H1 (cell line): Measurements from ENCODE around the gene GXYLT2. TPM values are rescaled to one million over a fixed set of nuclear protein-coding genes. Genes with fewer than 3 reads are reported as not detected.

Experiments used
- BRCA1 ChIP-seq: IDR thresholded peaks from 2 replicates; pipeline ENCODE4 v1.6.1; 2012; ENCODE audit warnings: low read depth, low read length, improper control_type of control experiment
- CBX5 ChIP-seq: fragments of 300-800, 300-1000 bp; sonication (generic); IDR thresholded peaks from 2 replicates; pipeline ENCODE4 v1.7.1; 2016; ENCODE audit warnings: antibody characterized with exemption, low read length, low read depth
- GABPA ChIP-seq: IDR thresholded peaks from 2 replicates; pipeline ENCODE4 v1.6.1; 2011; ENCODE audit warnings: mild to moderate bottlenecking, low read length, moderate library complexity, borderline replicate concordance; ENCODE audit not compliant: insufficient read depth
- KDM1A ChIP-seq: fragments of 200-600, 300-600 bp; sonication (generic); IDR thresholded peaks from 2 replicates; pipeline ENCODE4 v1.7.1; 2016; ENCODE audit warnings: mild to moderate bottlenecking, low read length, borderline replicate concordance
- POU5F1 ChIP-seq: IDR thresholded peaks from 2 replicates; pipeline ENCODE4 v1.6.1; 2011; ENCODE audit warnings: low read depth, mild to moderate bottlenecking, low read length, moderate library complexity
- RAD21 ChIP-seq, 2 experiments: IDR thresholded peaks in 1 of 2; conservative IDR thresholded peaks in 1 of 2; 2 replicates each; pipeline ENCODE4 v1.6.1; 2011; ENCODE audit warnings: low read depth in 2 of 2, low read length in 2 of 2, improper control_type of control experiment in 1 of 2, inconsistent platforms in 1 of 2, mild to moderate bottlenecking in 1 of 2, moderate library complexity in 1 of 2
- RBBP5 ChIP-seq: IDR thresholded peaks from 2 replicates; pipeline ENCODE4 v1.7.1; 2012; ENCODE audit warnings: low read depth, mild to moderate bottlenecking, inconsistent platforms, low read length, moderate library complexity, borderline replicate concordance
- RXRA ChIP-seq: IDR thresholded peaks from 2 replicates; pipeline ENCODE4 v1.6.1; 2011; ENCODE audit warnings: low read depth, mild to moderate bottlenecking, low read length, moderate library complexity; ENCODE audit not compliant: insufficient read depth
- SIN3A ChIP-seq, 2 experiments: IDR thresholded peaks in 1 of 2; conservative IDR thresholded peaks in 1 of 2; 2 replicates each; pipeline ENCODE4 v1.6.1; 2011 to 2012; ENCODE audit warnings: low read length in 2 of 2, improper control_type of control experiment in 1 of 2, low read depth in 1 of 2, mild to moderate bottlenecking in 1 of 2
- SP1 ChIP-seq: IDR thresholded peaks from 2 replicates; pipeline ENCODE4 v1.6.1; 2011; ENCODE audit warnings: low read depth, low read length
- polyA plus RNA-seq, 7 experiments: library from polyadenylated mRNA; depleted of rRNA in 3 of 7; stranded (reverse) in 5 of 7; unstranded in 2 of 7; fragments of >200 nt in 5 of 7; fragments of 200-250 nt in 2 of 7; gene quantifications; 1 replicate in 5 of 7; 2 replicates in 1 of 7; 4 replicates in 1 of 7; pipeline versions ENCODE4 v1.2.1 to v1.2.3, GENCODE V29; 2011 to 2013; ENCODE audit warnings: missing spikeins in 2 of 7, mixed read lengths in 2 of 7
- total RNA-seq: library from RNA; stranded (reverse); fragmentation: NEBNext Ultra II Directional; extraction: Animal tissue kit (Norgen Biotek cat#: 25700); gene quantifications from 2 replicates; pipeline ENCODE4 v1.2.1, GENCODE V29; 2021
- TF ChIP-seq, protein P1 (sequence below): fragments of 300-600 bp; sonication (generic); IDR thresholded peaks from 2 replicates; pipeline ENCODE4 v1.7.1; 2012; ENCODE audit warnings: low read length, moderate library complexity, mild to moderate bottlenecking, inconsistent platforms; ENCODE audit not compliant: insufficient replicate concordance

The GXYLT2 gene
- total and polyA plus RNA-seq, 2 of the 8 experiments (the other 6 are each of a cell fraction or from before 2014, with no cell fraction given): 1.8 to 5.6 TPM

GRCh38 chr3:72899349-72899765 lies 11.5 kb downstream of the GXYLT2 start (continued):
- TF ChIP-seq, protein P1, sequence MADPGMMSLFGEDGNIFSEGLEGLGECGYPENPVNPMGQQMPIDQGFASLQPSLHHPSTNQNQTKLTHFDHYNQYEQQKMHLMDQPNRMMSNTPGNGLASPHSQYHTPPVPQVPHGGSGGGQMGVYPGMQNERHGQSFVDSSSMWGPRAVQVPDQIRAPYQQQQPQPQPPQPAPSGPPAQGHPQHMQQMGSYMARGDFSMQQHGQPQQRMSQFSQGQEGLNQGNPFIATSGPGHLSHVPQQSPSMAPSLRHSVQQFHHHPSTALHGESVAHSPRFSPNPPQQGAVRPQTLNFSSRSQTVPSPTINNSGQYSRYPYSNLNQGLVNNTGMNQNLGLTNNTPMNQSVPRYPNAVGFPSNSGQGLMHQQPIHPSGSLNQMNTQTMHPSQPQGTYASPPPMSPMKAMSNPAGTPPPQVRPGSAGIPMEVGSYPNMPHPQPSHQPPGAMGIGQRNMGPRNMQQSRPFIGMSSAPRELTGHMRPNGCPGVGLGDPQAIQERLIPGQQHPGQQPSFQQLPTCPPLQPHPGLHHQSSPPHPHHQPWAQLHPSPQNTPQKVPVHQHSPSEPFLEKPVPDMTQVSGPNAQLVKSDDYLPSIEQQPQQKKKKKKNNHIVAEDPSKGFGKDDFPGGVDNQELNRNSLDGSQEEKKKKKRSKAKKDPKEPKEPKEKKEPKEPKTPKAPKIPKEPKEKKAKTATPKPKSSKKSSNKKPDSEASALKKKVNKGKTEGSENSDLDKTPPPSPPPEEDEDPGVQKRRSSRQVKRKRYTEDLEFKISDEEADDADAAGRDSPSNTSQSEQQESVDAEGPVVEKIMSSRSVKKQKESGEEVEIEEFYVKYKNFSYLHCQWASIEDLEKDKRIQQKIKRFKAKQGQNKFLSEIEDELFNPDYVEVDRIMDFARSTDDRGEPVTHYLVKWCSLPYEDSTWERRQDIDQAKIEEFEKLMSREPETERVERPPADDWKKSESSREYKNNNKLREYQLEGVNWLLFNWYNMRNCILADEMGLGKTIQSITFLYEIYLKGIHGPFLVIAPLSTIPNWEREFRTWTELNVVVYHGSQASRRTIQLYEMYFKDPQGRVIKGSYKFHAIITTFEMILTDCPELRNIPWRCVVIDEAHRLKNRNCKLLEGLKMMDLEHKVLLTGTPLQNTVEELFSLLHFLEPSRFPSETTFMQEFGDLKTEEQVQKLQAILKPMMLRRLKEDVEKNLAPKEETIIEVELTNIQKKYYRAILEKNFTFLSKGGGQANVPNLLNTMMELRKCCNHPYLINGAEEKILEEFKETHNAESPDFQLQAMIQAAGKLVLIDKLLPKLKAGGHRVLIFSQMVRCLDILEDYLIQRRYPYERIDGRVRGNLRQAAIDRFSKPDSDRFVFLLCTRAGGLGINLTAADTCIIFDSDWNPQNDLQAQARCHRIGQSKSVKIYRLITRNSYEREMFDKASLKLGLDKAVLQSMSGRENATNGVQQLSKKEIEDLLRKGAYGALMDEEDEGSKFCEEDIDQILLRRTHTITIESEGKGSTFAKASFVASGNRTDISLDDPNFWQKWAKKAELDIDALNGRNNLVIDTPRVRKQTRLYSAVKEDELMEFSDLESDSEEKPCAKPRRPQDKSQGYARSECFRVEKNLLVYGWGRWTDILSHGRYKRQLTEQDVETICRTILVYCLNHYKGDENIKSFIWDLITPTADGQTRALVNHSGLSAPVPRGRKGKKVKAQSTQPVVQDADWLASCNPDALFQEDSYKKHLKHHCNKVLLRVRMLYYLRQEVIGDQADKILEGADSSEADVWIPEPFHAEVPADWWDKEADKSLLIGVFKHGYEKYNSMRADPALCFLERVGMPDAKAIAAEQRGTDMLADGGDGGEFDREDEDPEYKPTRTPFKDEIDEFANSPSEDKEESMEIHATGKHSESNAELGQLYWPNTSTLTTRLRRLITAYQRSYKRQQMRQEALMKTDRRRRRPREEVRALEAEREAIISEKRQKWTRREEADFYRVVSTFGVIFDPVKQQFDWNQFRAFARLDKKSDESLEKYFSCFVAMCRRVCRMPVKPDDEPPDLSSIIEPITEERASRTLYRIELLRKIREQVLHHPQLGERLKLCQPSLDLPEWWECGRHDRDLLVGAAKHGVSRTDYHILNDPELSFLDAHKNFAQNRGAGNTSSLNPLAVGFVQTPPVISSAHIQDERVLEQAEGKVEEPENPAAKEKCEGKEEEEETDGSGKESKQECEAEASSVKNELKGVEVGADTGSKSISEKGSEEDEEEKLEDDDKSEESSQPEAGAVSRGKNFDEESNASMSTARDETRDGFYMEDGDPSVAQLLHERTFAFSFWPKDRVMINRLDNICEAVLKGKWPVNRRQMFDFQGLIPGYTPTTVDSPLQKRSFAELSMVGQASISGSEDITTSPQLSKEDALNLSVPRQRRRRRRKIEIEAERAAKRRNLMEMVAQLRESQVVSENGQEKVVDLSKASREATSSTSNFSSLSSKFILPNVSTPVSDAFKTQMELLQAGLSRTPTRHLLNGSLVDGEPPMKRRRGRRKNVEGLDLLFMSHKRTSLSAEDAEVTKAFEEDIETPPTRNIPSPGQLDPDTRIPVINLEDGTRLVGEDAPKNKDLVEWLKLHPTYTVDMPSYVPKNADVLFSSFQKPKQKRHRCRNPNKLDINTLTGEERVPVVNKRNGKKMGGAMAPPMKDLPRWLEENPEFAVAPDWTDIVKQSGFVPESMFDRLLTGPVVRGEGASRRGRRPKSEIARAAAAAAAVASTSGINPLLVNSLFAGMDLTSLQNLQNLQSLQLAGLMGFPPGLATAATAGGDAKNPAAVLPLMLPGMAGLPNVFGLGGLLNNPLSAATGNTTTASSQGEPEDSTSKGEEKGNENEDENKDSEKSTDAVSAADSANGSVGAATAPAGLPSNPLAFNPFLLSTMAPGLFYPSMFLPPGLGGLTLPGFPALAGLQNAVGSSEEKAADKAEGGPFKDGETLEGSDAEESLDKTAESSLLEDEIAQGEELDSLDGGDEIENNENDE: no peak
- TF ChIP-seq BRCA1 (no peak), POU5F1 (no peak), SP1 (no peak), KDM1A (no peak), GABPA (no peak), CBX5 (no peak), RBBP5 (no peak), RAD21 (IDR thresholded peaks at IDR 0.05 in 1 of 2, conservative IDR thresholded peaks at IDR 0.05 in 1 of 2; ENCODE audit: low read depth in 2 of 2, low read length in 2 of 2) (no peak), RXRA (no peak), SIN3A (conservative IDR thresholded peaks at IDR 0.05 in 1 of 2, IDR thresholded peaks at IDR 0.05 in 1 of 2; ENCODE audit: low read depth in 1 of 2, low read length in 2 of 2) (no peak)
